GM13977 (cell line): ENCODE data around the gene PCDHGC4.
A peak's percentile ranks its signal among the peaks of the same experiment; 100 is the strongest.

Source experiments
- DNase-seq: peaks from one replicate; pipeline ENCODE4 v3.0.0; 2012; ENCODE audit warnings: low spot score
- CTCF ChIP-seq: IDR thresholded peaks from 2 replicates; pipeline ENCODE4 v1.5.1; 2012; ENCODE audit warnings: mild to moderate bottlenecking, control low read depth; ENCODE audit not compliant: insufficient read depth; ENCODE audit errors: extremely low read depth, missing control alignments
- in situ Hi-C: fragments of 300-500 bp; cut with MboI; formaldehyde crosslinking; loops from one replicate; pipeline ENCODE4 v1.12.0; 2022; ENCODE audit warnings: low sequenced_read_pairs, low pct_unique_long_range_greater_than_20kb, mixed read lengths, inconsistent platforms; ENCODE audit not compliant: unreplicated experiment

The PCDHGC4 gene

GRCh38 chr5:141514330-141515133, 29.7 kb downstream of the PCDHGC4 start:
- in situ Hi-C loops: no loop called here
- no peak for TF ChIP-seq CTCF
- DNase-seq: peak; percentile 20

GRCh38 chr5:141515141-141515540, 30.3 kb downstream of the PCDHGC4 start:
- TF ChIP-seq CTCF: no peak
- DNase-seq: no peak
- in situ Hi-C loops: no loop called here

- no peak for TF ChIP-seq CTCF
- in situ Hi-C loops: no loop called here
- peak; percentile 21 for DNase-seq
These were observed 31.3 kb downstream of the PCDHGC4 start for GRCh38 chr5:141515946-141516671.

- TF ChIP-seq CTCF: no peak
- in situ Hi-C loops: no loop called here
- no peak for DNase-seq
These were observed 31.8 kb downstream of the PCDHGC4 start for GRCh38 chr5:141516672-141517025.

- DNase-seq: no peak
- in situ Hi-C loops: no loop called here
These were observed 32.5 kb downstream of the PCDHGC4 start for GRCh38 chr5:141517312-141517711.

GRCh38 chr5:141517880-141518617, 33.2 kb downstream of the PCDHGC4 start:
- in situ Hi-C loops: no loop called here
- no peak for TF ChIP-seq CTCF
- no peak for DNase-seq

More at GRCh38 chr5:141517312-141517711, 32.5 kb downstream of the PCDHGC4 start:
- no peak for TF ChIP-seq CTCF
